Measurements from ENCODE around the gene PTPRN2. TPM values are rescaled to one million over a fixed set of nuclear protein-coding genes. Genes with fewer than 3 reads are reported as not detected.

The PTPRN2 gene
- total and polyA plus RNA-seq, 2 donors (not counting 3 experiments of a cell fraction or from before 2014, with no cell fraction given) = 0.62 to 0.88 TPM

DNA sequence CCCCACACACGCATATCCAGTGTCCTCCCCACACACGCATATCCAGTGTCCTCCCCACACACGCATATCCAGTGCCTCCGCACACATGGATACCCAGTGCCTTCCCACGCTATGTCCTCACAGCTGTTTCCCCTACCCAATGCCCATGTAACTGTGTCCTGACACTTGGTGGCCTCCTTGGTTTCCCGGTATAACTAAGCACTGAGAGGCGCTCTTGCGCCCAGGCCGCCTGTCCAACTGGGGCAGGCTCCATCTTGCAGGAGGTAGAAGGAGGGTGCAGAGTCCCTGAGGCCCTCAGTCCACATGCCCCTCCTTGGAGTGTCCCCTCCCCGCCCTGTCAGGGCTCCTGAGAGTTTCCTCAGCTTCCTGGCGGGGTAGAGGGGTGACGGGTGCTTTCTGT is 715.2 kb downstream of the PTPRN2 start:
- H3K27ac ChIP-seq (ENCODE audit: insufficient read depth, low read depth, low read length) = no peak overlapping the region
- H3K9ac ChIP-seq (replicated peaks; ENCODE audit: extremely low read depth, insufficient read depth, low read length) = no peak overlapping the region
- TF ChIP-seq GATA2 (IDR thresholded peaks at IDR 0.05; ENCODE audit: insufficient read depth, insufficient read length, low read depth, low read length) (no peak), MYC (IDR thresholded peaks at IDR 0.05; ENCODE audit: low read depth, low read length) (no peak), FOS (IDR thresholded peaks at IDR 0.05; ENCODE audit: borderline replicate concordance, insufficient read depth, low read length) (no peak), POLR2A (IDR thresholded peaks at IDR 0.05; ENCODE audit: low read depth, low read length) (no peak), POLR2AphosphoS5 (IDR thresholded peaks at IDR 0.05; ENCODE audit: insufficient read depth, low read depth, low read length) (no peak), EZH2 (IDR thresholded peaks at IDR 0.05; ENCODE audit: borderline replicate concordance, low read depth, low read length, severe bottlenecking) (no peak), JUN (IDR thresholded peaks at IDR 0.05; ENCODE audit: borderline replicate concordance, insufficient read depth, insufficient read length, low read depth) (no peak)
- TF ChIP-seq, protein P1, sequence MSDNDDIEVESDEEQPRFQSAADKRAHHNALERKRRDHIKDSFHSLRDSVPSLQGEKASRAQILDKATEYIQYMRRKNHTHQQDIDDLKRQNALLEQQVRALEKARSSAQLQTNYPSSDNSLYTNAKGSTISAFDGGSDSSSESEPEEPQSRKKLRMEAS (IDR thresholded peaks at IDR 0.05; ENCODE audit: insufficient read depth, insufficient read length) = no peak
- TF ChIP-seq, protein P2, sequence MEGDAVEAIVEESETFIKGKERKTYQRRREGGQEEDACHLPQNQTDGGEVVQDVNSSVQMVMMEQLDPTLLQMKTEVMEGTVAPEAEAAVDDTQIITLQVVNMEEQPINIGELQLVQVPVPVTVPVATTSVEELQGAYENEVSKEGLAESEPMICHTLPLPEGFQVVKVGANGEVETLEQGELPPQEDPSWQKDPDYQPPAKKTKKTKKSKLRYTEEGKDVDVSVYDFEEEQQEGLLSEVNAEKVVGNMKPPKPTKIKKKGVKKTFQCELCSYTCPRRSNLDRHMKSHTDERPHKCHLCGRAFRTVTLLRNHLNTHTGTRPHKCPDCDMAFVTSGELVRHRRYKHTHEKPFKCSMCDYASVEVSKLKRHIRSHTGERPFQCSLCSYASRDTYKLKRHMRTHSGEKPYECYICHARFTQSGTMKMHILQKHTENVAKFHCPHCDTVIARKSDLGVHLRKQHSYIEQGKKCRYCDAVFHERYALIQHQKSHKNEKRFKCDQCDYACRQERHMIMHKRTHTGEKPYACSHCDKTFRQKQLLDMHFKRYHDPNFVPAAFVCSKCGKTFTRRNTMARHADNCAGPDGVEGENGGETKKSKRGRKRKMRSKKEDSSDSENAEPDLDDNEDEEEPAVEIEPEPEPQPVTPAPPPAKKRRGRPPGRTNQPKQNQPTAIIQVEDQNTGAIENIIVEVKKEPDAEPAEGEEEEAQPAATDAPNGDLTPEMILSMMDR (IDR thresholded peaks at IDR 0.05; ENCODE audit: extremely low read depth in 1 of 2, insufficient read depth in 1 of 2, low read depth in 1 of 2, low read length in 2 of 2) = no peak
- DNase-seq (ENCODE audit: low read depth, low spot score) (no peak), FAIRE-seq (no peak)
- H3K4me3 ChIP-seq (replicated peaks in 1 of 3; ENCODE audit: insufficient read depth in 1 of 3, low read depth in 1 of 3, low read length in 3 of 3) = no peak overlapping the region
- no peaks in the 10 kb centered on the region for H4K20me1 ChIP-seq (replicated peaks; ENCODE audit: control insufficient read depth, extremely low read depth, insufficient read depth, low read length)
- no peaks in the 10 kb centered on the region for H3K36me3 ChIP-seq (ENCODE audit: control insufficient read depth in 2 of 2, extremely low read depth in 1 of 2, insufficient read depth in 2 of 2, low read length in 2 of 2)
- intact Hi-C loops (cut with micrococcal nuclease) = no loop called here
- POLR2A ChIA-PET = no interaction called here
- no peaks in the 10 kb centered on the region for H3K79me2 ChIP-seq (ENCODE audit: control insufficient read depth, insufficient read depth, low read length)
- BruUV-seq (replicated peaks) = no TSS peak
- no peak overlapping the region for H2AFZ ChIP-seq (ENCODE audit: low read depth, low read length)
- H3K27me3 ChIP-seq (ENCODE audit: control insufficient read depth in 2 of 2, insufficient read depth in 2 of 2, low read length in 2 of 2) = no peaks in the 10 kb centered on the region
- dilution Hi-C loops (cut with MboI; ENCODE audit: extremely low pct_ligation_motif_present, low sequenced_read_pairs) = no loop called here
- no peak overlapping the region for H3K4me2 ChIP-seq (ENCODE audit: insufficient read depth, low read length)
- CTCF ChIA-PET = no interaction called here
- H3K9me3 ChIP-seq (replicated peaks; ENCODE audit: control insufficient read depth, insufficient read depth, low read length) = no peaks in the 10 kb centered on the region
- no peaks in the 10 kb centered on the region for H3K9me1 ChIP-seq (replicated peaks; ENCODE audit: control insufficient read depth, extremely low read depth, insufficient read depth, low read length)
- H3K4me1 ChIP-seq (ENCODE audit: control insufficient read depth, extremely low read depth, insufficient read depth, low read length) = no peaks in the 10 kb centered on the region

All from endothelial cell of umbilical vein (primary cell).